A549 treated with AZD2906 at 1 μM for 4 hours (cell line): ENCODE data around the gene UTP20. TPM values are rescaled to one million over a fixed set of nuclear protein-coding genes. Genes with fewer than 3 reads are reported as not detected.

Source experiments
- total RNA-seq: library from RNA; stranded (reverse); fragments of 200-300 nt; extraction: Qiagen RNA extraction; gene quantifications from 5 replicates; pipeline ENCODE4 v1.2.3, GENCODE V29; 2022

Gene UTP20
- total RNA-seq: 12.8 to 18.3 TPM (median 13.6 TPM) in 5 replicates

GRCh38 chr12:101280006-101280505, at the start of gene UTP20:
Gene UTP20, plus strand, starts transcription at chr12:101280105. Its CDS starts 178 bp downstream, at chr12:101280283.

GRCh38 chr12:101407436-101408345, 127.8 kb downstream of the UTP20 start, which contains the start of gene ARL1:
Gene ARL1, minus strand, starts transcription at chr12:101407772. Its CDS starts 127 bp downstream, at chr12:101407645.

Other genes starting within 250 kb of the UTP20 start
- not detected in 5 replicates for gene SLC5A8, start 69.9 kb upstream of the UTP20 start, total RNA-seq
- gene ARL1, start 127.7 kb downstream of the UTP20 start, total RNA-seq: 55.4 to 62.3 TPM (median 56.8 TPM) in 5 replicates
- gene SPIC, start 195.2 kb downstream of the UTP20 start, total RNA-seq: not detected in 5 replicates